SH-SY5Y (cell line): ENCODE measurements around the gene OTUD5.

Experiments
- GATA2 ChIP-seq: IDR thresholded peaks from 2 replicates; pipeline ENCODE4 v1.6.1; 2011; ENCODE audit warnings: mild to moderate bottlenecking, low read depth, low read length
- GATA3 ChIP-seq: IDR thresholded peaks from 2 replicates; pipeline ENCODE4 v1.6.1; 2011; ENCODE audit warnings: low read depth, mild to moderate bottlenecking, low read length, moderate library complexity

DNA sequence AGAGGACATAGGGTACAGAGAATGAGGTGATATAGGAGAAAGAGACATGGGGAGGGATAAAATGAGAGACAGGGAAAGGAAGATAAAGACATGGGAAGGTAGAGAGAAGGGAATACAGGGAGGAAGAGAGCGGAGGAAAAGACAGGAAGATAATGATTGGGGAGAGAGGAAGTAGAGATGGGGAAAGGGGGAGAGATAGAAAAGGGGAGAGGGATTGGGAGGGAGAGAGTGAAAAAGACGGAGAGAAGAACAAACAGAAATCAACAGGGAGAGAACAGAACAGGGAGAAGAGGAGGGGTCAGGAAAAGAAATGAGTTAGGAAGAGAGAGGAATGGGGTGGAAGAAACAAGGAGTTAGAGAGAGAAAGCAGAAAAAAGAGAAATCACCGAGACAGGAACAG is 40.0 kb upstream of the OTUD5 start:
- TF ChIP-seq GATA2 (no peak), GATA3 (no peak)
